MV-4-11 (cell line): ENCODE measurements around the gene CLTRN.
"Not testable (repeated sequence)": the region's sequence is repeated elsewhere in the genome, so short reads cannot be mapped to it uniquely, and the experiment has no call there.

Source experiments
- DNase-seq: peaks from one replicate; lab custom pipeline; 2025; lab: John Stamatoyannopoulos, UW

Gene CLTRN

DNA sequence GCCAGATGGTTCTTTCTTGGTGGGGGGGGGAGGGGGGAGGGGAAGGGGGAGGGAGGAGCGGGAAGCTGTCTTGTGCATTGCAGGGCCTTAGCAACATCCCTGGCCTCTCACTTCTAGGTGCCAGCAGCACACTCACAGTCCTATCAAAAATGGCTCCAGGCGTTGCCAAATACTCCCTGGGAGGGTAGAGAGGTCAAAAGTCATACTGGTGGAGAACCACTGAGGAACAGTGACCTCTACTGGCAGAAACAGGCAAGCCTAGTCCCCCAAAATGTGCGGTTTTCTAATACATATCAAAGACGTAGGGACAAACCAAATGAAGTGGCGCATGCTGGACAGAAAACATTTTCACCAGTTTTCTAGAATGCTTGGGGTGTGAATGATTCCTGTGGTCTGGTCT, 17.1 kb downstream of the CLTRN start:
- not testable (repeated sequence) for DNase-seq

GRCh38 chrX:15646543-15646942, 18.1 kb downstream of the CLTRN start:
- DNase-seq: no peak

DNA sequence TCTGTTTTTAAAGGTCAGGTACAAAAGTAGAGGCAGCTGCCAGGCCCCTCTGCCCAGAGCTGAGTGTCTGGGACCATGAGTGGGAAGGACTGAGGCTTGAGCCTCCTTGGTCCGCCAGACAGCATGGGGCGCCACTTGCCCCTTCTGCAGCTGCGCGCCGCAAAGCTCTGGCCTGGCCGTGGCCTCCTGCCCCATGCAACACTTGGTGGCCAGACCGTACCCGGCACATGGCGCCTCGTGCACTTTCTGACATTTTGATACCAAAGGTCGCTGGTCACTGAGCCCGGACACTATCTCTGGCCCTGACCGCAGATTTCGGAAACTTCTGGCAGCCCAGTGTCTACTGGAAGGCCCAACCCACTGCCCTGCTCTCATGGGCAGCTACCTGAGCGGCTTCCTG, 18.6 kb downstream of the CLTRN start:
- DNase-seq: no peak

- no peak for DNase-seq
Measured at GRCh38 chrX:15645266-15645665, 19.3 kb downstream of the CLTRN start.

GRCh38 chrX:15644560-15644872, 20.1 kb downstream of the CLTRN start:
- no peak for DNase-seq

- DNase-seq: no peak
Measured at GRCh38 chrX:15643786-15644559, 20.6 kb downstream of the CLTRN start.

GRCh38 chrX:15631637-15632036, 33.0 kb downstream of the CLTRN start:
- DNase-seq: no peak

DNA sequence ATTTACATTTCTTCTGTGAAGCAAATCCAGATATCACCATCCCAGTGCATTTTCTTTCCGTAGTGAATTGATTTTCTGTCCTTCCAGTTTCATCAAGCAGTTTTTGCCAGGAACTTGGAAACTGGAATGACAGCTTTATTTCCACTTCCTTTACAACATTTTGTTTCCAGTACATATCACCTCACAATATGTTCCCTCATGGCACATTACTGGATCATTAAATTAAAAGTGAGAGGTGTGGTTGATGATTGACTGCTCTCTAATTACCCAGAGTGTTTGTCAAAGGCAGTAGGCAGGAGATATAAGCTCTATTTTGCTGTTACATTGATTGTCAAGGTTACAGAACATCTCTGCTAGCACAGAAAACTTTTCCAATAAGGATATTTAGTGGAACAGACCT, 41.6 kb downstream of the CLTRN start:
- no peak for DNase-seq

DNA sequence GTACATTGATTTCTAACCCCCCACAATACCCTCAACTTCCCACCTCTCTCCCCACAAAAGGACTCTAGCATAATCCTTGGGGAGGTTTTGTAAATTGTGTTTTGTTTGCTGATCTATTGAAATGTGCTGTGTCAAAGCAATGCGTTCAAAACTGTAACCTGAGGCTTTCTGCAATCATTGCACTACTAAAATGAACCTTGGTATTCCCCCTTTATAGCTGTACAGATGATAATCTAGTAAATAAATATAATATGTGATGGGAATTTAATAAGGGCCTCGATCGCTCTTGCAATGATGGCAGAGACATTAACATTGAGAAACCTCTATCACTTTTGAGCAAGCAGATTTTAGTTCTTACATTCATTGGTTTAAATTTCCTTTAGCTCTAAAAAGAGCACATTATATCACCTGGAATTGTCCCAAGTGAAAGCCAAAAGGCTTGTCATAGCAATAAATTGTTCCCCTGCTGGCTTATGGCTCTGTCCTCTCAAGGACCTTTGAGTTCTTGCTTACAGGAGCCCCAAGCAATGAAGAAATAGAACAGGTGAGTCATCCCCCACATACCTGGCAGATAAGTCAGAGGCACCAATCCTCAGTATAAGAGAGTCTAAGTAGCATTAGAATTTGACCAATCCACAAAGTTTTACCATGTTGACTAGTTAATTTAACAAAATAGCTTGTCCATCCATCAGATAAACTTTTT, 45.4 kb downstream of the CLTRN start:
- DNase-seq: no peak

DNA sequence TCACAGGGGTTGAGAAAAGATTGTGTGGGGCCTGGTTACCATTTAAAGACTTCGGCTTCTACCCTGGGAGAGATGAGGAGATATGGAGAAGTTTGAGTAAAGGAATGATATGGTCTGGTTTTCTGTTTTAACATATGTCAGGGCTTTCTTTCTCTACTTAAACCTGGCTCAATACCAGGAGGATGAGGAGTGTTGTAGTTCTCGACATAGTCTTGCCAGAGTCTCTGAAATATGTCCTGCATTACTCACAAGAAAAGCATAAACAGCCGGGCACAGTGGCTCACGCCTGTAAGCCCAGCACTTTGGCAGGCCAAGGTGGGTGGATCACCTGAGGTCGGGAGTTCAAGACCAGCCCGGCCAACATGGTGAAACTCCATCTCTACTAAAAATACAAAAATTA, 47.5 kb downstream of the CLTRN start:
- DNase-seq: no peak

DNA sequence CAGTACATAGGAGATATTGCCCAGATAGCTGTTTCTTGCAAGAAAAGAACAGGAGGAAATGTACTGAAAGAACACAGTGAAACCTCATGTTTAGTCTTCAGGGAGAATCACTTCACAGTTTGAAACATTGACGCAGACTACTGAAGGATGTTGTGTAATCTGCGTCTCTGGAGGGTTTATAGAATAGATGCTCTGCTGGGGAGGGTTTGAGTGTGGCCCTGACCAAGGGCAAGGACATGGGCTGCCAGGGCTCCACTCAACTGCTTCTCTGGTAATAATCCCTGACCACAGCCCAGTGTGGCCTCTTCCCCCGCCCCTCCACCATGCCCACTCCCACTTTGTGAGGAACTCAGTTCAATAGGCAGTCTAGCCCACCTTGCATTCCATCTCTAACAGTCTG, 48.1 kb downstream of the CLTRN start:
- no peak for DNase-seq

DNA sequence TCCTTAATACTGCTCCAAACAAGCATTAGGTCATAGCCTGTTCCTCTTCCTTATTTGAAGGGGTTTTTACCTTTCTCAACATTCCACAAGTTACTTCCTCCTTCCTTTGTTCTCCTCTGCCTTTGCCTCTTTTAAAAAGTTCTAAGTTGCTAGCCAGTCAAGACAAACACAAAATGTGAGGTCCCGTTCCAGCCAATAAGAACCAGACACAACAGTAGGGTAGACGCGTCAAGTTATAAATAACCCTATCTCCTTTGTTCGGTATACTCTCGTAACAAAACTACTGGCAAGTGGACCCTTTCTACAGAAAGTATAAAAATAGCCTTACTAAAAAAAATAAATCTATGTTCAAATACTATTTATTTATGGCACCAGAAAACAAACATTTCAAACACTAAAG, 57.5 kb downstream of the CLTRN start:
- no peak for DNase-seq

DNA sequence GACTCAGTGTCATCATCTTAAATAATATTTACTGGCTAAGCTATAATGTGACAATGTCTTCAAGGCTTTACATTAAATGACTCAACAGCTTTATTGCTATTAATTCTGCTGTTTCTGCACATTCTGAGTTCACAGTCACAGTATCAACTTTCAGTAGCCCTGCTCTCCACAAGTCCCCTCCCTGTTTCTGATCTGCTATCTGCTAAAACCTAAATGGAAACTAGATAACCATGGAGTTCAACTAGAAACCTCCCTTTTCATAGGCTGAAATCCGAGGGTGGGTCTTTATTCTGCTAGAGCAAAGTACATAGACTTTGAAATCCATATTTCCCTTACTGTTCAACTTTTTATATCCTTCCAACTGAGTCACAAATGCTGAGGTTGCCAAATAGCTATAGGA, 58.5 kb downstream of the CLTRN start:
- no peak for DNase-seq

DNA sequence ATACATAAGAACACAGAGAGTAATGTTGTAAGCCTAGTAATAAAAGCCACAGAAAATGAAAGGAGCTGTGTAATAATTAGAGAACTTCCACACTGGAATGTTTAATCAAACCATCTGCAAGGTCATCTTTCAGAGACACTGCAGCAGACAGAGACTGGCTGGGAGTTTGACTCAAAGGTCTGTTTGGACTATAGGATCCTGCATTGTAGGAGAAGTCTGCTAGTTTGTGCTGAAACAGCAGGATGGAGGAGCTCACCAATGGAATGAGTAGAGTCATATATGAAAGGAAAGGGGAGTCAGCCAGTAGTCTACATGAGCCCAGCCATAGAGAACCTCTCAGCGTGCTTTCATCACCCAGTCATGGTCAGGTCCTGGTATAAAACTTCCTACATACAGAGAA, 59.4 kb downstream of the CLTRN start:
- DNase-seq: no peak

DNA sequence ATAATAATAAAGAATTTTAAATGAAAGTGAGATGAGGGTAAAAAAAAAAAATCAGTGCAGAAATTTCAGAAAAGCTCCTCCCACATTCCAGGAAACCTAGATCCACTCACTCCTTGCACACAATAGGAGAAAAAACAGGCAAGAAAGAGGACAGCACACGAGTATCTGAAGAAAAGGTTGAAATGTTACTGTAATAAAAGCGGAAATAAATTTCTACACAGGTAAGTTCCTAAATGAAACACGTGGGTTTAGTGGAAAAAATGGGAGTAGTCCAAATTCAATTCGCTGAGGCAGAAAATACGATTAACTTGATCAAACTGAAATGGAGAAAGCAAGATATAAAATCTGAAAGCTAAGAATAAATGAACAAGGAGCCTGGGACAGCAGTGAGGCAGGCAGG, 61.8 kb downstream of the CLTRN start:
- no peak for DNase-seq

DNA sequence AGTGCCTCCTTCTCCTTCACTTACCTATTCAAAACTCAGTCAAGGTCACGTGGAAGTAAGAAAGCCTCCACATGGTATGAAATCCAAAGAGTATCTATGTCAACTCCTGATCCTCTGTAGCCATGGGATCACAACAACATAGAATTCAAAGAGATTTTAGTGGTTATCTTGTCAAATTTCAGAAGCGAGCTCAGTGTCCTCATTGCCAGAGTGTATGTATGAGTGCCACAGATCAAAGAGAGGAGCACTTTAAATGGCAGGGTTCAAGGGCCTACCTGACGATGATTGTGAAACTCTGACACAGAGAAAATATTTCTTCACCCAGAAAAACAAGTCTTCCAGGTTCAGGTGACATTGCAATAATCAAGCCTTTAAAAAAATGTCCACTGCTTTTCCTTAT, 62.7 kb downstream of the CLTRN start:
- DNase-seq: no peak

DNA sequence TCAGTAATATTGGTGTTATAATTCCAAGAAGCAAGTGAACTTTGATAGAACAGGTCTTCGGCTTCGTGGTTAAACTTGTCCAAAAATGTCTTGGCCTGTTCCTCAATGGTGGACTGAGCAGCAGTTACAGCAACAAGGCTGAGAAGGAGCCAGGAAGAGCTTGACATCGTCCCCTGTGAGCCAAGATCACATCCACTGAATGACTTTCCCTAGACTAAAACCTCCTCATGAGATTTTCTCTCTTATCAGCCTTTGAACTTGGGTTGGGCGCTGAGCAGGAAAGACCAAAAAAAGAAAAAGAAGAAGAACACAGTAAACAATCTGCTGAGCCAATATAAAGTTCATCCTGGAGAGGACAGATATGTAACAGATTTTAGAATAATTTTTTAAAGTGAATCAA, 63.9 kb downstream of the CLTRN start, which contains the start of gene ACE2:
Gene ACE2 (minus strand): TSS at position 216 of the 400 bp plus-strand sequence. CDS start 49 bp downstream, at position 167.
- no peak for DNase-seq

DNA sequence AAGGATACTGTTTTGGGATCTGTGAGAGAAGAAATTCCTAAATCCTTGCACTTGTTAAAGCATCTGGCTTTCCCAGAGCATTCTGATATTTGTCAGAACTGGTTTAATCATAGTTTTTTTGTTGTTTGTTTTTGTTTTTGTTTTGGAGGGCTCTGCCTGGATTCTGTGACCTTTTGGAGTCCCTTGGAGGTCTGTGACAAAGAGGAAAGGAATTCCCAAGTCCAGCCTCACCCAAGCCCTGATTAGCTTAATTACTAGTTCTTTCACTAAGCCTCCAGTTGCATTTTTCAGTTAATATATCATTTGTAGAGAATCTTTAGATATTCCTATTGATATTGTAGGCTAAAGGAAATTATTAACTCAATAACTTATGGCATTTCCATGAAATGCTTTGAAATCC, 64.6 kb downstream of the CLTRN start:
- DNase-seq: no peak

DNA sequence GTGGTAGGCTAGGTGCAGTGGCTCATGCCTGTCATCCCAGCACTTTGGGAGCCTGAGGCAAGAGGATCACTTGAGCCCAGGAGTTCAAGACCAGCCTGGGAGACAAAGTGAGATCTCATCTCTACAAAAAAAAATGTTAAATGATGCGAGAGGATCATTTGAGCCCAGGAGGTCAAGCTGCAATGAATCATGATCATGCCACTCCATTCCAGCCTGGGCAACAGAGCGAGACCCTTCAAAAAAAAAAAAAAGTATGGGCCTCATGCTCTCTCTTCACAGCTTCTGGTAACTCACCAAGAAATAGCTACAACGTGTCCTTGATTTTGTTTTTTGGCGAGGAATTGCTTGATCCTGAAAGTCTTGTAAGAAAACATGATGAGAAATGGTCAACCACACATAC, 65.1 kb downstream of the CLTRN start:
- no peak for DNase-seq

- DNase-seq: no peak
Measured at GRCh38 chrX:15598026-15598425, 66.6 kb downstream of the CLTRN start.

DNA sequence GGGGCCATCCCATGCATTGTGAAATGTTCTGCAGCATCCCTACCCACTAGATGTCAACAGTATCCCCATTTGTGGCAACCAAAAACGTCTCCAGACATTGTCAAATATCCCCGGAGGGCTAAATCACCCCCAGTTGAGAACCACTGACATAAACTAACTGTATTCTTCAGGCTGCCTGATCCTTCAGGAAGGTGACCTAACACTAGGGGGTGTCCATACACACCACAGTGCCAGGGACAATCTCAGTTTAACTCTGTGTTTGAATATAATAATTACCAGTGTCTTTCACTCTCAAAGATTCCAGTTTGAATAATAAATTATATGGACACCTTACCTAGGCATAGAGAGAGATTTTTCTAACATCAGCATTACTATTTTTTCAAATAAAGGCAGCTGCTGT, 70.2 kb downstream of the CLTRN start:
- no peak for DNase-seq

DNA sequence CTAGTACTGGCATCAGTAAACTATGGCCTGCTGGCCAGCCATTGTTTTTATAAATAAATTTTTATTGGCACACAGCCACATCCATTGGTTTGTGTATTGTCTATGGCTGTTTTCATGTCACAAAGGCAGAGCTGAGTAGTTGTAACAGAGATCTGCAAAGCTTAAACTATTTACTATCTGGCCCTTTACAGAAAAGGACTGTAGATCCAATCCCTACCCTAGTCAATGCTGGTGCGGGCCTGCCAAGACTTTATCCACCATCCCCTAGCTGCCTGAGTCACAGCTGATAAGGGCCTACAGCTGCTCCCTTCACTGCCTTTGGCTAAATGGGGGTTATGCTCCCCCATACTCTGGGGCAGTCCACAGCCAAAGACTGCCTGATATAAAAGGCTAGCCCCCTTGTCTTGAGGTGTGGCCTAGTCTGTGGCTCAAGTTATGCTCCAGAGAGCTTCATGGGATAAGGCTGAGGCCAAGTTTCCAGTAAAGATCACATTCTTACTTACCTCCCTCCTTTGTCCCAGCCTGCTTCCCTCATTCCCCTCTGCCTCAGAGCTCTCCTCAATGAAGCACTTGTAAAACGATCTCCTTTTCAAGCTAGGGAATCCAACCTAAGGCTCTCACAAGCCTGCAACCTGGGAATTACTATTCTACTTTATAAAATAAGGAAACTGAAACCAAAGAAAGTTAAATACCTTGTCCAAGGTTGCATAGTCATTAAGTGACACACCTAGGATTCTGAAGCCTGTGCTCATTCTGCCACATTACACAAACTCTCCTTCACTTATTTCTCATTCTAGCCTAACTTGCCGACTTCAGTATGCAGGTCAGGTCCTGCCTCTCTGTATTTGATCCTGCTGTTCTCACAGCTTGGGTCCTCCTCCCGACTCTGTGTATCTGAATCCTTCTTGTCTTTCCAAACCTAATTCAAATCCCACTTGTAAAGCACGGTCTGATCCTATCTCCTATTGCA, 84.5 kb downstream of the CLTRN start:
- DNase-seq: no peak
